OCI-LY3 (cell line): Measurements from ENCODE around the gene PLCB4.

ENCODE experiments used
- CTCF ChIP-seq: fragments of 200-600, 300-600 bp; sonication (generic); IDR thresholded peaks from 2 replicates; pipeline ENCODE4 v1.5.1; 2014; ENCODE audit warnings: antibody characterized with exemption, low read length, low read depth
- EZH2phosphoT487 ChIP-seq: fragments of 200-600 bp; shearing (Covaris generic); IDR thresholded peaks from 2 replicates; pipeline ENCODE4 v1.6.1; 2018; ENCODE audit warnings: antibody characterized with exemption, mixed run types, low read depth

DNA sequence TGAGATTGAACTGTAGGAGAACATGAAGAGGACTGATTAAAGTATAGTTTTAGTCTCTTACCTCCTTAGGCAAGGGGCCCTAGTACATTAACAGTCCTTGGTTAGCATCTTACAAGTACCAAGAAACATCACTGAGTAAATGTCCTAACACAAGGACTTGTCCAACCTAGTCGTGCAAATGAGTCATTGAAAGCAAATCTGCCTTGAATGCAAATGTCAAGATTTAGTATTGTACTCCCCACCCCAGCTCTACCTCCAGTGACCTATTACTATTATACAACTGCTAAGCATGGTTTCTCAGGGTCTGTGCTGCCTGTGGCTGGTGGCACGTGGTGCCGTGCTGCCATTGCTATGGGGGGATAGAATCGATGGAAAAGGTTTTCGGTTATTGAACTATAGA lies 138.4 kb downstream of the PLCB4 start:
- TF ChIP-seq CTCF (no peak), EZH2phosphoT487 (no peak)
